HT-29 (cell line): Measurements from ENCODE around the gene ZNF284. TPM values are rescaled to one million over a fixed set of nuclear protein-coding genes. Genes with fewer than 3 reads are reported as not detected.
"Not testable (repeated sequence)": the region's sequence is repeated elsewhere in the genome, so short reads cannot be mapped to it uniquely, and the experiment has no call there.

Source experiments
- DNase-seq: peaks from one replicate; pipeline ENCODE4 v3.0.0-alpha.2; 2015; ENCODE audit warnings: low spot score
- small RNA-seq: library from RNA; depleted of rRNA; stranded (forward); fragments of <200 nt; gene quantifications from one replicate; pipeline ENCODE3, GENCODE V24; 2014
- total RNA-seq: library from RNA; depleted of rRNA; stranded (reverse); fragments of >200 nt; shearing (Covaris generic); gene quantifications from 2 replicates; pipeline ENCODE4 v1.2.3, GENCODE V29; 2014; rRNA removed

ZNF284 gene
- total RNA-seq, 1 experiment from 2014 or later = 0.38 TPM

DNA sequence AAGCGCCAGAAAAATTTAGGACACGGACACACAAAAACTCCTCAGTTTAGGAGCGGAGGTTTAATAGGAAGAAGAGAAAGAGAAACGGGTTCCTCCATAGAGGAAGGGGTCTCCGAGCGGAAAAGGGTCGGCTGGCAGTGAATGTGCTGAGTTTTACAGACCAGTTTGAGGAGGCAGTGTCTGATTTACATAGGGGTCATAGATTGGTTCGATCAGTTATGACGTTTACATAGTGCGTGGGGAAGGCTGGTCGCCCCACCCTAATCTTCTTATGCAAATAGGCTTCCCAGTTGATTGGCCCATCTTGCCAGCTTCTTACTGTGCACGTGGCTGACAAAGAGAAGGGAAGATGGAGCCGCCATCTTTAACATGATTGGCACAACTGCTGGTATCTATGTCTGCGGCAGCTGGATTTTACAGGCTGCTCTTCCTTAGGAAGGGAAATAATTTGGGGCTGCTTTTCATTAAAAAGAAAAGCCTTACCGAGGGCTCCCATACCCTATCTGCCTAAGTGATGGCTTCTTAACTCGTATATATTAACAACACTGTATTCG, 40.0 kb downstream of the ZNF284 start:
- no peak for DNase-seq

GRCh38 chr19:44112802-44113137, 40.8 kb downstream of the ZNF284 start:
- no peak for DNase-seq

- peak; percentile 100 for DNase-seq
These were observed 41.3 kb downstream of the ZNF284 start, which contains the start of gene ZNF225 for GRCh38 chr19:44113138-44113783. ZNF225 (plus strand) TSS chr19:44113399; CDS start chr19:44115828, 2,429 bp downstream.

GRCh38 chr19:44113784-44114390, 41.9 kb downstream of the ZNF284 start:
- DNase-seq = peak; percentile 12

GRCh38 chr19:44121162-44121561, 49.2 kb downstream of the ZNF284 start:
- not testable (repeated sequence) for DNase-seq

GRCh38 chr19:44131955-44132354, 60.0 kb downstream of the ZNF284 start:
- no peak for DNase-seq

Small RNA genes within 50 kb of the gene (small RNA-seq; reads per million reads assigned to genes)
- not detected for gene RNU6-902P

Other genes with a start within 250 kb of the ZNF284 start
- gene ZNF283, start 244.8 kb upstream of the ZNF284 start, total RNA-seq = 5.1 and 10.9 TPM in 2 replicates
- not detected in 2 replicates for gene ZNF404, start 188.2 kb upstream of the ZNF284 start, total RNA-seq
- gene ZNF45, start 136.9 kb upstream of the ZNF284 start, total RNA-seq = 8.4 and 9.3 TPM in 2 replicates
- 0.68 and 0.97 TPM in 2 replicates for gene ZNF221, start 120.9 kb upstream of the ZNF284 start, total RNA-seq
- gene ZNF155, start 88.0 kb upstream of the ZNF284 start, total RNA-seq = 3.2 and 5.7 TPM in 2 replicates
- gene ZNF230, start 69.2 kb upstream of the ZNF284 start, total RNA-seq = 0.53 and 1.8 TPM in 2 replicates
- 1.8 and 2.0 TPM in 2 replicates for gene ZNF222, start 46.8 kb upstream of the ZNF284 start, total RNA-seq
- 2.3 and 2.7 TPM in 2 replicates for gene ZNF223, start 20.1 kb upstream of the ZNF284 start, total RNA-seq
- gene ZNF224, start 22.2 kb downstream of the ZNF284 start, total RNA-seq = 9.7 and 17.3 TPM in 2 replicates
- gene ZNF225, start 41.2 kb downstream of the ZNF284 start, total RNA-seq = 0.44 and 0.64 TPM in 2 replicates
- 2.0 and 4.6 TPM in 2 replicates for gene ZNF234, start 69.4 kb downstream of the ZNF284 start, total RNA-seq
- 9.0 and 18.4 TPM in 2 replicates for gene ZNF226, start 92.9 kb downstream of the ZNF284 start, total RNA-seq
- 8.1 and 10.7 TPM in 2 replicates for gene ZNF227, start 140.4 kb downstream of the ZNF284 start, total RNA-seq
- 0.31 and 0.94 TPM in 2 replicates for gene ZNF233, start 187.7 kb downstream of the ZNF284 start, total RNA-seq
- gene ZNF235, start 232.9 kb downstream of the ZNF284 start, total RNA-seq = 1.0 and 2.7 TPM in 2 replicates